GM21723 (cell line): Measurements from ENCODE around the gene ACTN4.
"Not testable (repeated sequence)": the region's sequence is repeated elsewhere in the genome, so short reads cannot be mapped to it uniquely, and the experiment has no call there.

ENCODE experiments used
- ATAC-seq: cut with Tn5 transposase; IDR thresholded peaks from one replicate; pipeline ENCODE4 v1.9.1; 2021; ENCODE audit warnings: mild to moderate bottlenecking, moderate library complexity; ENCODE audit not compliant: unreplicated experiment

Gene ACTN4

GRCh38 chr19:38761884-38762389 lies 114.5 kb downstream of the ACTN4 start:
- not testable (repeated sequence) for ATAC-seq

- no peak for ATAC-seq
Measured at GRCh38 chr19:38763795-38764220, 116.4 kb downstream of the ACTN4 start.

- no peak for ATAC-seq
Measured at GRCh38 chr19:38765214-38765613, 117.8 kb downstream of the ACTN4 start.

- no peak for ATAC-seq
Measured at GRCh38 chr19:38766276-38767047, 119.0 kb downstream of the ACTN4 start.

GRCh38 chr19:38769635-38770211 lies 122.3 kb downstream of the ACTN4 start:
- peak; percentile 65 for ATAC-seq

GRCh38 chr19:38770228-38770948 lies 122.9 kb downstream of the ACTN4 start:
- ATAC-seq: peak; percentile 25

GRCh38 chr19:38770949-38771275 lies 123.5 kb downstream of the ACTN4 start:
- peak; percentile 66 for ATAC-seq

- not testable (repeated sequence) for ATAC-seq
Measured at GRCh38 chr19:38771569-38771968, 124.1 kb downstream of the ACTN4 start.

- no peak for ATAC-seq
Measured at GRCh38 chr19:38773469-38774177, 126.2 kb downstream of the ACTN4 start, which contains the start of gene LGALS7. TSS of gene LGALS7 (minus strand) at chr19:38773517. CDS start at chr19:38773492, 25 bp downstream.

GRCh38 chr19:38774181-38774950 lies 126.9 kb downstream of the ACTN4 start:
- no peak for ATAC-seq

GRCh38 chr19:38778733-38779132 lies 131.3 kb downstream of the ACTN4 start:
- ATAC-seq: no peak

- no peak for ATAC-seq
Measured at GRCh38 chr19:38780443-38780842, 133.0 kb downstream of the ACTN4 start.

- ATAC-seq: no peak
Measured at GRCh38 chr19:38781058-38781457, 133.6 kb downstream of the ACTN4 start.
